Measurements from ENCODE around the gene PPP1R13L. TPM values are rescaled to one million over a fixed set of nuclear protein-coding genes. Genes with fewer than 3 reads are reported as not detected.

The PPP1R13L gene
- total RNA-seq, 2 experiments from 2014 or later = 7.8 to 15.5 TPM

GRCh38 chr19:45445139-45445538 lies 40.3 kb upstream of the PPP1R13L start:
- Histone ChIP-seq H3K79me2 (ENCODE audit: insufficient read depth, low read depth, low read length) (no peaks in the 10 kb centered on the region), H3K4me2 (ENCODE audit: low read length) (peak overlapping the region; percentile 99), H3K36me3 (ENCODE audit: insufficient read depth, low read length) (no peaks in the 10 kb centered on the region), H3K9me3 (ENCODE audit: low read length) (no peaks in the 10 kb centered on the region), H3K27ac (ENCODE audit: low read depth, low read length, poor library complexity, severe bottlenecking) (no peak overlapping the region), H2AFZ (ENCODE audit: low read length) (no peak overlapping the region; the same call in 1 of the 2 replicates), H3K4me3 (ENCODE audit: low read depth, low read length, poor library complexity, severe bottlenecking) (peak overlapping the region; percentile 69), H3K9me2 (ENCODE audit: insufficient read depth, low read length) (no peaks in the 10 kb centered on the region), H3K4me1 (ENCODE audit: insufficient read depth, low read length, poor library complexity, severe bottlenecking) (peaks cover 54% of the 10 kb centered on the region), H4K20me1 (ENCODE audit: insufficient read depth, low read length) (no peaks in the 10 kb centered on the region)
- TF ChIP-seq CTCF (conservative IDR thresholded peaks at IDR 0.05; ENCODE audit: low read length) = no peak
- BruUV-seq (replicated peaks) = no TSS peak
- ChIA-PET CTCF (ENCODE audit: unreplicated experiment) (interaction anchor here (1.2 kb wide), 1 partner anchor 34 kb away, joined by 4 read pairs; no protein-coding TSS in a partner anchor), POLR2A (interaction anchor here (1.0 kb wide), 1 partner anchor 14 kb away, joined by 6 read pairs; no protein-coding TSS in a partner anchor)
- intact Hi-C loops (cut with micrococcal nuclease; ENCODE audit: unreplicated experiment) = no loop called here
- no peak for DNase-seq (ENCODE audit: low spot score)

- Histone ChIP-seq H4K20me1 (ENCODE audit: insufficient read depth, low read length) (no peaks in the 10 kb centered on the region), H3K79me2 (ENCODE audit: insufficient read depth, low read depth, low read length) (no peaks in the 10 kb centered on the region), H3K36me3 (ENCODE audit: insufficient read depth, low read length) (no peaks in the 10 kb centered on the region), H3K4me1 (ENCODE audit: insufficient read depth, low read length, poor library complexity, severe bottlenecking) (peaks cover 50% of the 10 kb centered on the region), H3K4me3 (ENCODE audit: low read depth, low read length, poor library complexity, severe bottlenecking) (peak overlapping the region; percentile 69), H3K9me2 (ENCODE audit: insufficient read depth, low read length) (no peaks in the 10 kb centered on the region), H3K9me3 (ENCODE audit: low read length) (no peaks in the 10 kb centered on the region), H3K27ac (ENCODE audit: low read depth, low read length, poor library complexity, severe bottlenecking) (peak overlapping the region; percentile 57), H2AFZ (ENCODE audit: low read length) (peak overlapping the region; percentile 96), H3K4me2 (ENCODE audit: low read length) (peak overlapping the region; percentile 99)
- DNase-seq (ENCODE audit: low spot score) = peak; percentile 85
- 0 out of 2 replicates have a peak, but pooled peaks have one; percentile 23 for TF ChIP-seq CTCF (conservative IDR thresholded peaks at IDR 0.05; ENCODE audit: low read length)
- no peak for TF ChIP-seq EZH2phosphoT487 (IDR thresholded peaks at IDR 0.05; ENCODE audit: borderline replicate concordance, low read depth, low read length)
- BruUV-seq (replicated peaks) = no TSS peak
- POLR2A ChIA-PET = interaction anchor here (1.0 kb wide), 1 partner anchor 13 kb away, joined by 6 read pairs; no protein-coding TSS in a partner anchor
- intact Hi-C loops (cut with micrococcal nuclease; ENCODE audit: unreplicated experiment) = no loop called here
- CTCF ChIA-PET (ENCODE audit: unreplicated experiment) = interaction anchor here (1.2 kb wide), 1 partner anchor 34 kb away, joined by 4 read pairs; no protein-coding TSS in a partner anchor
Measured at GRCh38 chr19:45444318-45445041, 39.6 kb upstream of the PPP1R13L start.

Data from OCI-LY7 (cell line).